Measurements from ENCODE around the gene LPCAT1. TPM values are rescaled to one million over a fixed set of nuclear protein-coding genes. Genes with fewer than 3 reads are reported as not detected.
"Not testable (repeated sequence)": the region's sequence is repeated elsewhere in the genome, so short reads cannot be mapped to it uniquely, and the experiment has no call there.

LPCAT1 gene
- total RNA-seq, 1 experiment from 2014 or later = 47.5 TPM

DNA sequence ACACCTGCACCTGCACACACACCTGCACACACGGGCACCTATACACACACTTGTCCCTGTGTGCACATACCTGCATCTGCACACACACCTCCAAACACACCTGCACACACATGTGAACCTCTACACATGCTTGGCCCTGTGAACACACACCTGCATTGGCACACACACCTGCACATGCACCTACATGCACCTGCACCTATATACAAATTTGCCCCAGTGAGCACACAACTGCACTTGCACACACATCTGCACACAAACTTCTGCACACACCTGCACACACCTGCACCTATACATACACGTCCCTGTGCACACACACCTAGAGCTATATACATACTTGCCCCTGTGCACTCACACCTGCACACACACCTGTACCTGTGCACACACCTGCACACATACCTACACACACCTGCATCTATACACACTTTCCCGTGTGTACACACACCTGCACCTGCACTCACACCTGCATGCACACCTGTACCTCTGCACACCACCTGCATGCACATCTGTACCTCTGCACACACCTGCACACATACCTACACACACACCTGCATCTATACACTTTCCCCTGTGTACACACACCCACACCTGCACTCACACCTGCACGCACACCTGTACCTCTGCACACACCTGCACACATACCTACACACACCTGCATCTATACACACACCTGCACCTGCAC lies 21.5 kb upstream of the LPCAT1 start:
- DNase-seq (ENCODE audit: low read depth, low spot score) = no peak
- in situ Hi-C loops (cut with HindIII; ENCODE audit: low pct_unique_long_range_greater_than_20kb, low sequenced_read_pairs) = no loop called here

- no peak for DNase-seq (ENCODE audit: low read depth, low spot score)
- in situ Hi-C loops (cut with HindIII; ENCODE audit: low pct_unique_long_range_greater_than_20kb, low sequenced_read_pairs) = no loop called here
These were observed 20.7 kb upstream of the LPCAT1 start for GRCh38 chr5:1544294-1544961.

DNA sequence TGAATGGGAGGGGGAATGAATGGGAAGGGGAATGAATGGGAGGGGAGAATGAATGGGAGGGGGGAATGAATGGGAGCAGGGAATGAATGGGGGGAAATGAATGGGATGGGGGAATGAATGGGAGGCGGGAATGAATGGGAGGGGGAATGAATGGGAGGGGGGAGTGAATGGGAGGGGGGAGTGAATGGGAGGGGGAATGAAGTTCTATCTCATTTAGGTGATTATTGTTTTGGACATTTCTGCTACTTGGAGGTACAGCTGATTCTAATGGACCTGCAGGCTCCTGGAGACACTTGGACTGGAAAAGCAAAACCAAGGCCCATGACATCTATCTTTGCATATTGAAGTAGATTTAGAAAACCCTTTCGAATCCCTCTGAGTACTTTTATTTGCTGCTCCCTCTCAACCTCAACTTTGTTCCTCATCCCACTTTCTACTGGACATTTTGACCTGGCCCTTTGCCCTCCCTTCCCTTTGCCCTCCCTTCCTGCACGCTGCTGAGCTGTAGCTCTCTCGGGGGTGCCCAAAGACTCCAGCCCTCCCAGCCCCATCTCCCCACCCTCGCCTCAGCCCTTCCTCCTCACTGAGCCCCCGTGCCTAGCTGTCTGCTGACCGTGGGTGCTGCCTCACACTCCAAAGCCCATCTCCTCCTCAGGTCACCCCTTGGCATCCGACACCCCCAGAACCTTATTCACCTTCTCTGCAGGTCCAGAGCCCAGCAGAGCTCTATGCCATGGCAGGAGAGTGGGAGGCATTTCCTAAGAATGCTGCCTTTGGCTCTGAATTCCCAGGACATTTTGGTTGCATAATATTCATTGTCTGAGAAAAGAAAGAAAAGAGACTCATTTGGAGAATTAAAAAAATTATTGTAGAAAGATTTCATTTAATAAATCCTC lies 19.9 kb upstream of the LPCAT1 start:
- DNase-seq (ENCODE audit: low read depth, low spot score) = no peak

DNA sequence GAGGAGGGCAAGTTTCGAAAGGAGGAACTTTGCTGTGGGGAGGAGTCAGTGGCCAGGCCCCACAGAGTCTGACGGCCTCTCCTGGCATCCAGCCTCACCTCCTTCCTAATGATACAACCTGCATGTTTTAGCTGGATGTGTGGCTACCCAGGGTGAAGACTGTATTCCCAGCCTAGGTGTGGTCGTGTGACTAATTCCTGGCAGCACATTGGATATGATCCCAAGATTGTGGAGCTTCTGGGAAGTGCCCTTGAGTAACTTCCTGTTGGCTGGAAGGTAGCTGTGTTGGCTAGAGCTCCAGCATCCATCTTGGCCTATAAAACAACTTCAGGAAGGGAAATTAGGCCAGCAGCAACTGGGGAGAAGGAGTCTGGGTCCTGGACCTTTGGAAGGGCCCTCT lies 19.0 kb upstream of the LPCAT1 start:
- in situ Hi-C loops (cut with HindIII; ENCODE audit: low pct_unique_long_range_greater_than_20kb, low sequenced_read_pairs) = no loop called here
- no peak for DNase-seq (ENCODE audit: low read depth, low spot score)

More for the DNA sequence above, 19.9 kb upstream of the LPCAT1 start:
- in situ Hi-C loops (cut with HindIII; ENCODE audit: low pct_unique_long_range_greater_than_20kb, low sequenced_read_pairs) = no loop called here

- no peak for DNase-seq (ENCODE audit: low read depth, low spot score)
- in situ Hi-C loops (cut with HindIII; ENCODE audit: low pct_unique_long_range_greater_than_20kb, low sequenced_read_pairs) = no loop called here
These were observed 18.1 kb upstream of the LPCAT1 start for GRCh38 chr5:1541702-1542400.

- DNase-seq (ENCODE audit: low read depth, low spot score) = no peak
- in situ Hi-C loops (cut with HindIII; ENCODE audit: low pct_unique_long_range_greater_than_20kb, low sequenced_read_pairs) = no loop called here
These were observed 17.3 kb upstream of the LPCAT1 start for GRCh38 chr5:1540831-1541701.

DNA sequence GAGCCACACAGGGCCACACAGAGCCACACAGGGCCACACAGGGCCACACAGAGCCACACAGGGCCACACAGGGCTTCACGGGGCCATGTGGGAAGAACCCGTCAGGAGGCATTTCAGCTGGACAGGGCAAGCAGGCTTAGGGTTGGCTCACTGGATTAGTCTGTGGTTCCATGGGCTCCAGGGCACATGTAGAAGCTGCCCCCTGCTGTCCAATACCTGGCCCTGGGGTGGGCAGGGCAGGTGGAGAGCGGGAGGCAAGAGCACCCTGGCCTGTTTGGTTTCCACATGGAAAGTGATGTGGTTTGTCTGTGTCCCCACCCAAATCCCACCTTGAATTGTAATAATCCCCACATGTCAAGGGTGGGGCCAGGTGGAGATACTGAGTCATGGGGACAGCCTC lies 16.4 kb upstream of the LPCAT1 start:
- in situ Hi-C loops (cut with HindIII; ENCODE audit: low pct_unique_long_range_greater_than_20kb, low sequenced_read_pairs) = no loop called here
- DNase-seq (ENCODE audit: low read depth, low spot score) = no peak

GRCh38 chr5:1539393-1540161 lies 15.8 kb upstream of the LPCAT1 start:
- in situ Hi-C loops (cut with HindIII; ENCODE audit: low pct_unique_long_range_greater_than_20kb, low sequenced_read_pairs) = not testable (repeated sequence)

GRCh38 chr5:1538741-1539392 lies 15.1 kb upstream of the LPCAT1 start:
- no peak for DNase-seq (ENCODE audit: low read depth, low spot score)
- in situ Hi-C loops (cut with HindIII; ENCODE audit: low pct_unique_long_range_greater_than_20kb, low sequenced_read_pairs) = no loop called here

More at GRCh38 chr5:1539393-1540161, 15.8 kb upstream of the LPCAT1 start:
- DNase-seq (ENCODE audit: low read depth, low spot score) = not testable (repeated sequence)

DNA sequence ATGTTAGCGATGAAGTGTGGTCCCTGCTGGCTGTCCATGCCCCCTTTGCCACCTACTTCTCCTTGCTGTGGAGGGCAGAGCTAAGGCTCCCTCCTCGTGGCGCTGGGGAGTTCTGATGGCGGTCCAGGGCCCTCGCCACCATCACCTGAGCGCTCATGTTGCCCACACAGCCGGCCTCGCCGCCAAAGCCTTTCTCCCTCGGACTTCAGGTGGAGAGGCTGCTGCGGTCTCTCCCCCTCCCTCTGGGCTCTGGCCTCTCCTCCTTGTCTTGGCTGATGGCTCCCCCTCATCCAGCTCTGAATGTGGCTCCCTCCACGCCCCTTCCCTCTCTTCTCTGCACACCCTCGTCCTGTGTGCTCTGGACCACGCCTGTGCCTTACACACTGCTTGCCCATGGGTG lies 14.5 kb upstream of the LPCAT1 start:
- DNase-seq (ENCODE audit: low read depth, low spot score) = no peak
- in situ Hi-C loops (cut with HindIII; ENCODE audit: low pct_unique_long_range_greater_than_20kb, low sequenced_read_pairs) = no loop called here

- in situ Hi-C loops (cut with HindIII; ENCODE audit: low pct_unique_long_range_greater_than_20kb, low sequenced_read_pairs) = no loop called here
- no peak for DNase-seq (ENCODE audit: low read depth, low spot score)
These were observed 13.9 kb upstream of the LPCAT1 start for GRCh38 chr5:1537603-1538154.

DNA sequence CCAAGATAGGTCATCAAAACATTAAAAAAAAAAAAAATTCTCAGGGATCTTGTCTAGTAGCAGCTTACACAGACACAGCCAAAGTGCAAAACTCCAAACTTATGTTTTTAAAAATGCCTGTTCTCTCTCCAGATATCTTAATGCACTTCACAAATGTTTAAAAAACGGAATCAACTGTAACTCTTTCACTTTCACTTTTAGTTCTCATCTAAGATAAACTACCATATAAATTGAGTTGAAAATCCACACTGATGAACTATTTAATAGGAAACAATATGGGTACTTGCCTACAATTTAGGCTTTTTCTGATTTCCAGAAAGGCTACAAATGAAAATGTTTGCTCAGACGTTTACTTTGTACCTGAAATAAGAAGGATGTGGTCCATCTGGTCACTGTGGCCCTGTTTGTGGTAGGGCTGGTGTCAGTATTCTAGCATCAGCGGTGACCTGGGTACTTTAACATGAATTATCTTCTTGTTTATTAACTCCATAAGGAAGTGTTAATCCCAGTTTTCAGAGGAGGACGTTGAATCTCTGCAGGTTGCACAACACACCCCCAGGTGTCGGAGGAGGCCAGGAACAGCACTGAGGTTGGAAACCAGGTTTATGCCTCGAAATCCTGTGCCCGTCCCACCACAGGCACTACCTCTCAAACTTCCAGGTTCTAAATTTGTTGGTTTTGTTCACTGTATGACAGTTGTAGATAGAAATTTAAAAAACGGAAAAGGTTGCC lies 13.3 kb upstream of the LPCAT1 start:
- DNase-seq (ENCODE audit: low read depth, low spot score) = no peak
- in situ Hi-C loops (cut with HindIII; ENCODE audit: low pct_unique_long_range_greater_than_20kb, low sequenced_read_pairs) = no loop called here

DNA sequence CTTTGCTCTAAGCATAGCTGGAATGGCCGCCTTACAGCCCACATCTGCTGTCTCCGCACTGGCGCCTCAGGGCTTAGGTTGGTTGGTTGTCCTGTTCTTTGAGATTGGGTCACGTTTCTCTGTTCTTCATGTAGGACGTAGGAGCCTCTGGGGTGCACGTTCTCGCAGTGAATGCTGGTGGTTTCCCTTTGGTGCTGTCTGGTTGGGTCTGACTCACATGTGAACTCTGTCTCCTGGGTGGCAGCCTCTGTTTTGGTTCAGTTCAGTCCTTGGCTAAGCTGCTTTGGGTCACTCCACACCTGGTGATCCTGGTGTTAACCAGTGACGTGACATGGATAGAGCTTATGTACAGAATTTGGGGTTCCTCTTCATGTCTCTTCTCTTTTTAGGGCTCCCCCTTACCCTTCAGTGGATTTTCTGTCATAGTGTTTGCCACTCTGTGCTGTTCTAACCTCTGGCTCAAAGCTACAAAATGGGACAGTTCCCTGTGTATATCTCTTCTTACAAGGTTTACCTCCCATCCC lies 12.6 kb upstream of the LPCAT1 start:
- no peak for DNase-seq (ENCODE audit: low read depth, low spot score)
- in situ Hi-C loops (cut with HindIII; ENCODE audit: low pct_unique_long_range_greater_than_20kb, low sequenced_read_pairs) = no loop called here

- DNase-seq (ENCODE audit: low read depth, low spot score) = no peak
- in situ Hi-C loops (cut with HindIII; ENCODE audit: low pct_unique_long_range_greater_than_20kb, low sequenced_read_pairs) = no loop called here
These were observed 11.9 kb upstream of the LPCAT1 start for GRCh38 chr5:1535646-1536045.

DNA sequence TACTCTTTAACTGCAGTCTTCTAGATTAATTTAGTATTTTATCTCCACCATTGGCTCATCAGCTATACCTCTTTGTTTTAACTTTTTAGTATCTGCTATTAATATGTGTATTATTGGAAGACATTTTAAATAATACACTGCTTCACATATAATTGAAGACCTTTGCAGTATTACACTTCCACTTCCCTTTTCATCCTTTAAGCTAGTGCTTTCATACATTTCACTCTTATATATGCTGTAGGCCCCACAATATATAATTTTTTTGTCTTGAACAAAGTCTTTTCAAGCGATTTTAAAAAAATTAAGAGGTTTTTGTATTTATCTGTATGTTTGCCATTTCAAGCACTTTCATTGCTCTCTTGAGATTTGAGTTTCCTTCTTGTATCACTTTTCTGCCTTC lies 8.6 kb upstream of the LPCAT1 start:
- DNase-seq (ENCODE audit: low read depth, low spot score) = no peak
- in situ Hi-C loops (cut with HindIII; ENCODE audit: low pct_unique_long_range_greater_than_20kb, low sequenced_read_pairs) = no loop called here
